ENCODE data around the gene KCNMA1.
"Not testable (repeated sequence)": the region's sequence is repeated elsewhere in the genome, so short reads cannot be mapped to it uniquely, and the experiment has no call there.

Gene KCNMA1

GRCh38 chr10:77637532-77638320, at the start of gene KCNMA1:
Gene KCNMA1, minus strand, starts transcription at chr10:77637808.
- DNase-seq (ENCODE audit: low spot score), result no peak

- no peak for DNase-seq (ENCODE audit: low spot score)
These were observed 49.2 kb upstream of the KCNMA1 start for GRCh38 chr10:77686650-77687417.

DNA sequence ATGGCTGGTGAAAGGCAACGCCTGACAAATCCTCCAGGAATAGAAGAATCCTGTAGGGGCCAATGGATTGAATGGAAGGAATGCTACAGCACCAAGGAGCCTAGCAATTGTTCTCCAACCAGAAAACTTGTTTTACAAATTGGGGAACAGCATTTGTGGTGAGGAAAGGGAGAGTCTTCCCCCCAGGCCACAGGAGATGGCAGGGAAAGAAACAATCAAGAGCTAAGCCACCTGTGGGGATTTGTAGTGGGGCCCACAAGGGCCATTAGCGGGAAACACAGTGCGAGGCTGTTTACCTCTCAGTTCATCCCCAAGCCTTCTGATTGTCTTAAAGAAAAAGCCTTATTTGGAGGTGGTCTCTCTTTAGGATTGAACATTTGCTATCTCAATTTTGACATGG, 48.5 kb upstream of the KCNMA1 start:
- DNase-seq (ENCODE audit: low spot score), result no peak

- no peak for DNase-seq (ENCODE audit: low spot score)
These were observed 47.8 kb upstream of the KCNMA1 start for GRCh38 chr10:77685432-77685831.

- DNase-seq (ENCODE audit: low spot score), result not testable (repeated sequence)
These were observed 45.5 kb upstream of the KCNMA1 start for GRCh38 chr10:77683088-77683432.

DNA sequence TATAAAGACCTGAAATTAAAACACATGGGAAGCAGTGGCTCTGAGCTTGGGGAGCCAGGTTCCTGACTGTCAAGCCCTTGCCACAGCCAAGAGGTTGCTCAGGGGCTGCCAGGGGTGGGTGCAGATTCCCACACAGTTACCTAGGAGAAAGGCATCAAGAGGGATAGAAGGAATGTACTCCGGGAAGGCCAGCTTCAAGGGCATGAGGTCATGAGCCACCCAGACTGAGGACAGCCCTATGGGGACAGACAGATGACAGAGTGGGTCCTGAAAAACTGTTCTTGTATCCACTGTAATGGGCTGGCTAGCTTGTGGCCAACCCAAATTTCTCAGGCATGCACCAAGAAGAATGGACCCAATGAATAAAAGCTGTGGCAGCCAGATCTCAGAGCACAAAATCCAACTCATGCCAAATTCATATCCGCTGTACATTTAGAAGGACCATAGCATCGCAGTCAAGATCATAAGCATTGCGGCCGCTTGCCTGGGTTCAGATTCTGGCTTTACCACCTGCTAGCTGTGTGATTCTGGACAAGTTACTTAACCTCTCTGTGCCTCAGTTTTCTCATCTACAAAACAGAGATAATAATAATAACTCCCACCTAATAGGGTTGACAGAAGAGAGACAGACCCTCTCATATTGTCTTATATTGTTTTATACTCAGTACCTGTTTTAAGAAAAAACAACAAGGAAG, 44.9 kb upstream of the KCNMA1 start:
- no peak for DNase-seq (ENCODE audit: low spot score)

DNA sequence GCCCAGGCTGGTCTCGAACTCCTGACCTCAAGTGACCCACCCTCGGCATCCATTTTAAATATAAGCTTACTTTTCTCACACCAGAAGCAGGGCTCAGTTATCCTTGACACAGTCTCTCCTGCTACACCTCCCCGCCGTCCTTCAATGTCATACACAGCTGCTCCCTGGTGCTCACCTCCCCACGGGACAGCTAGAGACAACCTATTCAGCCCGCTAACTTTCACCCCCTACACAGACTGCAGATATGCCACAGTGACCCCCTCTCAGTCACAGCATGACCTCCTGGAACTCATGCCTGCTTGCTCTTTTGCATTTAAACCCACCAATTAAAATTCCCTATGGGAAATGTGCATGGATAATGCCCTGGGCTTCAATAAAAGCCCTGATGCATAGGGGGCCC, 44.2 kb upstream of the KCNMA1 start:
- DNase-seq (ENCODE audit: low spot score), result no peak

GRCh38 chr10:77680811-77681210, 43.2 kb upstream of the KCNMA1 start:
- DNase-seq (ENCODE audit: low spot score), result no peak

DNA sequence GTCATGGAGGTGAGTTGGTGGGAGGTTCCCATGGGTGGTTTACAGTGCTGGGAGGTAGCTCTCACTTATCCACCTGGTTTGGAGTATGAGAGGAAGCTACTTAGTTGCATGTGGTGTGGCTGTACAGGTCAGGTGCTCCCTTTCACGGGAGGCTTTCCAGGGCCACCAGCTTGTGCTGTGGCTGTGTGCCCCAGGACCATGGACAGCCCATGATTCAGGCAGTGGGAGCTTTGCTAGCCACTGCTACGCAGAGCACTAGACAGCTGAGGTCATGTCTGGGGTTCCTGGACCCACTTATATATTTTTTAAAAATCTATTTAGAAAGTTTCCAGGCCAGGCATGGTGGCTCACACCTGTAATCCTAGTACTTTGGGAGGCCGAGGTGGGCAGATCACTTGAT, 42.5 kb upstream of the KCNMA1 start:
- DNase-seq (ENCODE audit: low spot score), result no peak

DNA sequence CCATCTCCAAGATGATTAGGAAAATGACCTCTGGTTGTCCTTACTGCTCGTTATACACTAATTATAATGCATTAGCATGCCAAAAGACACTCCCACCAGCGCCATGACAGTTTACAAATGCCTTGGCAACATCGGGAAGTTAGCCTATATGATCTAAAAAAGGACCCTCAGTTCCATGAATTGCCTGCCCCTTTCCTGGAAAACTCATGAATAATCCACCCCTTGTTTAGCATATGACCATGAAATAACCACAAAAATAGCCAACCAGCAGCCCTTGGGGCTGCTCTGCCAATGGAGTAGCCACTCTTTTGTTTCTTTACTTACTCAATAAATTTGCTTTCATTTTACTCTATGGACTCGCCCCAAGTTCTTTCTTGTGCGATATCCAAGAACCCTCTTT, 41.6 kb upstream of the KCNMA1 start:
- DNase-seq (ENCODE audit: low spot score), result no peak

DNA sequence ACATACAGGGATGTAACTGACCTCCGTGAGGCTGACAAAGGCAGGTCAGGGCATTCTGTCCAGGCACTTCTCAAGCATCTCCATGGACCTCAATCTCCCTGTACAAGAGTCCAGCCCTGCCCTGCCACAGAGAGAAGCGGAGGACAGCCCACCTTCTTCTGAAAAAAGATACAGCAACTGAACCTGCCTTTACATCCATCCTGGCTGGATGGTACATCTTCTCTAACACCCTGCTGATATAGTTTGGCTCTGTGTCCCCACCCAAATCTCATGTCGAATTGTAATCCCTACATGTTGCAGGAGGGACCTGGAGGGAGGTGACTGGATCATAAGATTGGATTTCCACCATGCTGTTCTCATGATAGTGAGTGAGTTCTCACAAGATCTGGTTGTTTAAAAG, 40.5 kb upstream of the KCNMA1 start:
- DNase-seq (ENCODE audit: low spot score), result no peak

DNA sequence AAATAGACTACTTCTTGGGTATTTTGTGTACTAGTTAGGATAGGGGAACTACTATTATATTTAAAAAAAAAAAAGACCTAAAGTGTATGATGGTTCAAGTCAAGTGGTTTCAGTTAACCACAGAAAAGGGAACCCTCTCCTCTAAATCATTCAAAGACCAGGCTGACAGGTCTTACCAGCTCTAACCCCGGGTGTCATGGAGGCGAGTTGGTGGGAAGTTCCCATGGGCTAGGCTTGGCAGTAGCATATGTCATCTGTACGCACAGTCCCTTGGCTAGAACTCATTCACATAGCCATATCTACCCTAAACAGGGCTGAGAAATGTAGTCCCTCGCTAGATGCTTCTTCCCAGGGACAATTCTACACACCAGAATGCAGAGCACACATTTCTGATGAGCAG, 37.7 kb upstream of the KCNMA1 start:
- DNase-seq (ENCODE audit: low spot score), result no peak

- no peak for DNase-seq (ENCODE audit: low spot score)
These were observed 36.0 kb upstream of the KCNMA1 start for GRCh38 chr10:77673515-77674140.

DNA sequence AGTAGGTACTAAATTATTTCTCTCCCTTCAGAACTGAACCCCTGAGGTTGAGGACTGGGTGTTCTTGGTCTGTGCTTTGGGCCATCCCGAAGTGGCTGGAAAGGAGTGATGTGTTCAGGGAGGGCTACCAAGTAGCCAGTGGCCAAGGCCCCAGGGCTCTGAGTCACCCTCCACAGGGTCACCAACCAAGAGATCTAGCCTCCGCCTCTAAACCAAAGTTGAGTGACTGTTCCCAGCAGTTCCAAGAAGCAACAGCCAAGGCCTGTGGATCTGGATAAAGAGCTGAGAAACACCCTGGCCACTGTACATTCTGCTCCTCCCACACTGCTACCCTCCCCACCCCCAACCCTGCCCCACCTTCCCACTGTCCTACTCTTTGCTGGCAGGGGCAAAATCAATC, 35.5 kb upstream of the KCNMA1 start:
- DNase-seq (ENCODE audit: low spot score), result no peak

DNA sequence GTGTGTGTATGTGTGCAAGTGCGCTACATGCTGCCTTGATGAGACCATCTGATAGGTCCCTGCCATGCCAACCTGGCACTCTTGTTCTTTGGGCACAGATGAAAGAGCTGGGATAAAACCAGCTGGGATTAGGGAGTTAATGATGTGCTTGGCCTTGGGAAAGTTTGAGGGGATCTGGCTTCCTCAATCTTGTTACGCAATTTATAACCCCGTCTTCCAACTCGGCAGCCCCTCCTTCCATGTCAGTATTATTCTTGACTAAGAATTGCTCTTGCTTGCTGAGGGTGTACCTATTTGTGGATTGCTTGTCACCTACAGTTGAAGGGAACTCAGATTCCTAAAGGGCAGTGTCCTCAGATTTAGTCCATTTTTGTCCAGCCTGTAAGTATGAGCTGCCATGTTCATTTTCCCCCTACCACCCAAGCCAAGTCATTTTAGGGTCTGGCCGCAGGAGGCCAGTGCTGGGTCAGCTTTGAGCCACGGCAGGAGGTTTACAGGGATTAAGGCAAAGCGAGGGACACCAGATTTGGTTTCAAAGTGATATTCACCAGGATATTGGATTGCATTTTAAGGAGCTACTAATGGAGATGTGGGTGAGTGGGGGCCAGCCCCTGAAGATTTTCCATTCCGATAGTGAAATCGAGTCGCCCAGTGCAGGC, 34.1 kb upstream of the KCNMA1 start:
- DNase-seq (ENCODE audit: low spot score), result no peak

- DNase-seq (ENCODE audit: low spot score), result no peak
These were observed 33.3 kb upstream of the KCNMA1 start for GRCh38 chr10:77670817-77671443.

DNA sequence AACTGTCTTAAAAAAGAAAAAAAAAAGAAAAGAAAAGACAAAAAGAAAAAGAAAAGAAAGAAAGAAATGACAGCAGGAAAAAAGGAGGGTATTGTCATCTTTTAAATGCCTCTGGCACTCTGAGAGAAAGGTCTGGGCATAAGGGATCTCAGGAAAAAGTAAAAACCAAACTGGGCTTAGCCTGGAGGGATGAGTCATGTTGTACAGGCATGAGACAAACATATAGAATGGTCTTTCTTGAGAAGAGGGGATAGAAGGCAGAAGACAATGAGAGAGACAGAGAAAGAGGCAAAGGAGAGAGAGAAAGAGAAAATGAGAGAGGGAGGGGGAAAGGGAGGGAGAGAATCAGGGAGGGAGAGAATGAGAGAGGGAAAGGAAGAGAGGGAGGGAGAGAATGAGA, 32.3 kb upstream of the KCNMA1 start:
- DNase-seq (ENCODE audit: low spot score), result no peak

DNA sequence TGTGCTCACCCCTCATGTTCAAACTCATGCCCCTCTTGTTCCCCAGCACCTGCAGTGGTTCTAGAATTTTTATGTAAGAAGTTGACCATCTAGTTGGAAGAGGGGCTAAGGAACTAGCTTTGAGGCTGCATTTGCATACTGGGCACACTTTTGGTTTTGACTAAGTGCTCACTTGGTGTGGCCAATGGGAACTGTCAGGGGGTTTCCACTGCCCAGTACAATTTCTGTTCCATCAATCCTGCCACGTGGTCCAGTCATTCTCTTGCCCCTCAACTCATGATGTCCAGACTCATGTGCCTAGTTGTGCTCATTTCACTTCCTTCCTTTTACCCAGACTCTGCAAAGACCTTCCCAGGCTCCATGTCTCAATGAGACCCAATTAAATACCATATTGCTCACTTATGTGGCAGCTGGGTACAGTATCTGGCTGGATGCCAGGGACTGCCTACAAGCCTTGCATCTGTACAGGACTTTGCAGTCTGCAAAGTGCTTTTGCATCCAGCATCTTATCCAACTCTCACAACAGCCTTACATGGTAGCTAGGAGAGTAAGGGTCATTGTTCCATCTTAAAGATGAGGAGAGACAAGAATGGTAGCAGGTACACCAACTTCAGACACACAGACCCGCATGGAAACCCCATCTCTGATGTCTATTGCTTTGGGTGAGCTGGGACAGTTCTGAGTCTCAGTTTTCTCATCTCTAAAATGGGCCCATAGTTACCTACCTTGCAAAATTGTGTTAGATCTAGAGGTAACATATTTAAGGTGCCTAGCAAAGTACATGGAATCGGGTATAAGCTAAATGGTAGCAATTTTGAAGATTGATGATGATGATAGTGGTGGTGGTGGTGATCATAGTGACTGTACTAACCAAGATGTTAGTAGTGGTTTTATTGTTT, 30.1 kb upstream of the KCNMA1 start:
- no peak for DNase-seq (ENCODE audit: low spot score)

GRCh38 chr10:77666821-77667220, 29.2 kb upstream of the KCNMA1 start:
- no peak for DNase-seq (ENCODE audit: low spot score)

GRCh38 chr10:77664696-77665095, 27.1 kb upstream of the KCNMA1 start:
- no peak for DNase-seq (ENCODE audit: low spot score)

- DNase-seq (ENCODE audit: low spot score), result no peak
These were observed 26.4 kb upstream of the KCNMA1 start for GRCh38 chr10:77664008-77664407.

Data from hematopoietic multipotent progenitor cell treated with erythropoietin and hydrocortisone succinate and interleukin-3 and kit ligand, for 15 days (in vitro differentiated cells).